Measurements from ENCODE around the gene PBRM1. TPM values are rescaled to one million over a fixed set of nuclear protein-coding genes. Genes with fewer than 3 reads are reported as not detected.

The PBRM1 gene
- total and polyA plus RNA-seq, 3 experiments from 2014 or later, result 78.6 to 83.6 (median 81.4) TPM

GRCh38 chr3:52535411-52536111 is 150.2 kb downstream of the PBRM1 start:
- Mint-ChIP-seq H3K27ac (peak overlapping the region in 7 of 8 donors; percentile 7 to 100 (median 66)), H3K36me3 (peaks cover 0 to 17% (median 3%) of the 10 kb centered on the region in 3 donors), H3K27me3 (peaks cover 0 to 4% of the 10 kb centered on the region in 2 donors), H3K4me3 (peak overlapping the region; percentile 96 to 100 (median 100)), H3K4me1 (peaks cover 45 to 67% (median 51%) of the 10 kb centered on the region in 3 donors), H3K9me3 (no peaks in the 10 kb centered on the region)
- DNase-seq, result no peak
- CTCF ChIA-PET, result interaction anchor here (1.1 kb wide), 1 partner anchor 87 kb away, joined by 4 read pairs; no protein-coding TSS in a partner anchor
- POLR2A ChIA-PET, result interaction anchor here (1.0 kb wide), 1 partner anchor 25 kb away, joined by 3 read pairs; no protein-coding TSS in a partner anchor
- Histone ChIP-seq H3K36me3 (ENCODE audit: insufficient read depth, low read length) (no peaks in the 10 kb centered on the region), H3K4me1 (ENCODE audit: insufficient read depth, low read length) (peaks cover 30% of the 10 kb centered on the region), H3K9me3 (ENCODE audit: low read length) (no peaks in the 10 kb centered on the region), H3K4me3 (ENCODE audit: low read length) (peak overlapping the region; percentile 54), H3K27ac (ENCODE audit: low read depth, low read length) (no peak overlapping the region), H3K27me3 (ENCODE audit: insufficient read depth, low read length, poor library complexity, severe bottlenecking) (no peaks in the 10 kb centered on the region)

DNA sequence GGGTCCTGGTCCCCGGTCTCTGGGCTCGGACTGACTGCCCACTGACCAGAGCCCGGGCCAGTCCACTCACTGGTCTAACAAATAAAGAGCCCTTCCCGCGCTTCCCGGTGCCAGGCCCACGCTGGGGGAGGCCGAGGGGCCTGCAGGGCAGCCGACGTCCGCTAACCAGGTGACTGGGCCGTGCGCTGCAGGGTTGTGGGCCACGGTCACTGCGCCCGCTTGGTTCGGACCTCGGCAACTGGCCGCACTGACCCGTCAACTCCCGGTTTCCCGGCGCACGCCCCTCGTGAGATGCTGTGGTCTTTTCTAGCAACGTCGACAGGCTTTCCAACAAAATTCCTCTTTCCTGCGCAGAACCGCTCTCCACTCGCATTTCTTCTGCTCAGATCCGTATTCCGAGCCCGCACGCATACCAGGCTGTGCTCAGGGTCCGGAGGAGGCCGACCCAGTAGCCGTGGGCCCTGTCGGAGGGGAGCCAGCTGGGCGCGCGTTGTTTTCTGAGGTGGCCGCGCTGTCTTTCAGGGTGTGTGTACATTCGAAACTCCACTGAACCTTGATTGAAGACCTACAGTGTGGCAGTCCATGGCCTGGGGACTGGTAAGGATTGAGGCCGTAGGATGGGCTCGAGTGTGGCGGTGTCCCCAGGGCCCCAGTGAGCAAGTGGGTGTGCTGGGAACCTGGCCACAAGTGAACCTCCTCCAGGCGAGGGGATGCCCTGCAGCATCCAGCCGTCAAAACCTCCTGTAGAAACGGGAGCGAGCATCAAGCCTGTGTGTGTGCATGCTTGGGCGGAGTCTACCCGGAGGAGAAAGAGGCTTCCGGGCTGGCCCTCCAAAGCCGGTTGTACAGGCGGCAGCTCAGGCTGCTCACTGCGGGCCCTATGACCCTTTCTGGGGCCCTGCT is 151.2 kb downstream of the PBRM1 start:
- H3K4me1 Mint-ChIP-seq, result peaks cover 43 to 59% (median 44%) of the 10 kb centered on the region in 3 donors
- H3K36me3 Mint-ChIP-seq, result peaks cover 0 to 11% (median 3%) of the 10 kb centered on the region in 3 donors
- H3K27ac ChIP-seq (ENCODE audit: low read depth, low read length), result peak overlapping the region; percentile 47
- peaks cover 0 to 4% of the 10 kb centered on the region in 2 donors for H3K27me3 Mint-ChIP-seq
- no peak for DNase-seq
- no peak overlapping the region for H3K4me3 ChIP-seq (ENCODE audit: low read length)
- ChIA-PET CTCF (no interaction called here), POLR2A (no interaction called here)
- no peaks in the 10 kb centered on the region for H3K9me3 Mint-ChIP-seq
- no peaks in the 10 kb centered on the region for H3K27me3 ChIP-seq (ENCODE audit: insufficient read depth, low read length, poor library complexity, severe bottlenecking)
- peak overlapping the region; percentile 62 to 100 (median 84) for H3K4me3 Mint-ChIP-seq
- peaks cover 30% of the 10 kb centered on the region for H3K4me1 ChIP-seq (ENCODE audit: insufficient read depth, low read length)
- H3K27ac Mint-ChIP-seq, result peak overlapping the region; percentile 34 to 95 (median 60)
- no peaks in the 10 kb centered on the region for H3K9me3 ChIP-seq (ENCODE audit: low read length)
- H3K36me3 ChIP-seq (ENCODE audit: insufficient read depth, low read length), result no peaks in the 10 kb centered on the region

- ChIA-PET POLR2A (no interaction called here), CTCF (no interaction called here)
- peak; percentile 56 to 66 (median 61) for DNase-seq
- H3K4me1 Mint-ChIP-seq, result peaks cover 35 to 51% (median 37%) of the 10 kb centered on the region in 3 donors
- Histone ChIP-seq H3K27ac (ENCODE audit: low read depth, low read length) (peak within 1 kb of the TSS; percentile 47), H3K27me3 (ENCODE audit: insufficient read depth, low read length, poor library complexity, severe bottlenecking) (no peaks in the 10 kb centered on the region), H3K36me3 (ENCODE audit: insufficient read depth, low read length) (no peaks in the 10 kb centered on the region), H3K4me1 (ENCODE audit: insufficient read depth, low read length) (peaks cover 24% of the 10 kb centered on the region), H3K4me3 (ENCODE audit: low read length) (peak within 1 kb of the TSS; percentile 20), H3K9me3 (ENCODE audit: low read length) (no peaks in the 10 kb centered on the region)
- no peaks in the 10 kb centered on the region for H3K9me3 Mint-ChIP-seq
- H3K36me3 Mint-ChIP-seq, result peaks cover 0 to 5% (median 0%) of the 10 kb centered on the region in 3 donors
- peaks cover 0 to 4% of the 10 kb centered on the region in 2 donors for H3K27me3 Mint-ChIP-seq
- H3K27ac Mint-ChIP-seq, result peak within 1 kb of the TSS in 6 of 8 donors; percentile 36 to 96 (median 81)
- peak within 1 kb of the TSS; percentile 69 to 100 (median 84) for H3K4me3 Mint-ChIP-seq
Observed at GRCh38 chr3:52533623-52534280, 152.0 kb downstream of the PBRM1 start, which contains the start of gene NT5DC2. TSS of gene NT5DC2 (minus strand) at chr3:52533857. CDS start at chr3:52533737, 120 bp downstream.

DNA sequence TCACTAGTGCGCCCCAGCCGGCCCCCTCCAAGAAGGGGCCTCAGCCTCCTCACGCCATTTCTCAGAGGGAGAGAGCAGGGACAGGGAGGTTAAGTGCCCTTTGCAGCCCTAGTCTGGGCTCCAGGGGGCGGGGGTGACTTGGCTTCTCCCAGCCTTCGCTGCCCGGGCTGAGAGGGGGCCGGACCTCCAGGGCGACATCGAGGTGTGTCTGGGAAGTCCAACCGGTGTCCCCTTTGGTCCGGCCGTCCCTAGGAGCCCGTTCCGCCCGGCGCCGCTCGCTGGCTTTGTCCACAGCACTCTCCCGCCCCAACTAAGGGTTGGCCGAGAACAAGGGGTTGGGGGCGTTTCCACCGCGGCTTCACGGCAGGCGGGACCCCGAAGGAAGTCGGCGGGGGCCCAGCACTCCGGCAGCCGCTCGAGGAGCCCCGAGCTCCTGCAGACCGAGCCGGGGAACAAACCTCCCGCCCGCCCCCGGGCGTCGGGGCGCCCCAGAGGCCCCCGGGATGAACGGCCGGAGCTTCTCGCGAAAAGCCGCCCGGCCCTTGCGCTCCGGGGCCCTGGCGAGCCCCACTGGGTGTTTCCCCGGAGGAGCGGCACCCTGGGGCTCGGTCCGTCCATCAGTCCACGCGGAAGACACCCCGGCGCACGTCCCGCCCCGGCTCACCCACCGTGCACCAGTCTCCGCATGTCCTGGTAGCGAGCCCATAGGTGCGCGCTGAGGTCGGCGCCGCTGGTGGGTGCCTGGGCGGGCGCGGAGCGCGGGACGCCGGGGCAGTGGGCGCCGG is 152.7 kb downstream of the PBRM1 start:
- peaks cover 0 to 4% of the 10 kb centered on the region in 2 donors for H3K27me3 Mint-ChIP-seq
- POLR2A ChIA-PET, result no interaction called here
- Histone ChIP-seq H3K9me3 (ENCODE audit: low read length) (no peaks in the 10 kb centered on the region), H3K4me1 (ENCODE audit: insufficient read depth, low read length) (peaks cover 17% of the 10 kb centered on the region), H3K27ac (ENCODE audit: low read depth, low read length) (no peak overlapping the region), H3K36me3 (ENCODE audit: insufficient read depth, low read length) (no peaks in the 10 kb centered on the region), H3K27me3 (ENCODE audit: insufficient read depth, low read length, poor library complexity, severe bottlenecking) (no peaks in the 10 kb centered on the region), H3K4me3 (ENCODE audit: low read length) (peak overlapping the region; percentile 20)
- DNase-seq, result peak in 3 of 5 donors; percentile 20 to 27 (median 26)
- CTCF ChIA-PET, result interaction anchor here (0.7 kb wide), 1 partner anchor 76 kb away, joined by 3 read pairs; no protein-coding TSS in a partner anchor
- H3K27ac Mint-ChIP-seq, result peak overlapping the region in 6 of 8 donors; percentile 36 to 96 (median 80)
- no peaks in the 10 kb centered on the region for H3K9me3 Mint-ChIP-seq
- H3K4me1 Mint-ChIP-seq, result peaks cover 29 to 45% (median 32%) of the 10 kb centered on the region in 3 donors
- H3K4me3 Mint-ChIP-seq, result peak overlapping the region; percentile 64 to 89 (median 71)
- H3K36me3 Mint-ChIP-seq, result peaks cover 0 to 5% (median 0%) of the 10 kb centered on the region in 3 donors

GRCh38 chr3:52532517-52532837 is 153.2 kb downstream of the PBRM1 start:
- peak overlapping the region; percentile 20 for H3K4me3 ChIP-seq (ENCODE audit: low read length)
- H3K36me3 ChIP-seq (ENCODE audit: insufficient read depth, low read length), result no peaks in the 10 kb centered on the region
- Mint-ChIP-seq H3K4me1 (peaks cover 24 to 40% (median 27%) of the 10 kb centered on the region in 3 donors), H3K27ac (peak overlapping the region in 7 of 8 donors; percentile 57 to 96 (median 85)), H3K27me3 (peaks cover 0 to 4% of the 10 kb centered on the region in 2 donors), H3K9me3 (no peaks in the 10 kb centered on the region), H3K36me3 (peaks cover 0 to 5% (median 0%) of the 10 kb centered on the region in 3 donors), H3K4me3 (peak overlapping the region; percentile 64 to 89 (median 71))
- CTCF ChIA-PET, result interaction anchor here (0.7 kb wide), 1 partner anchor 75 kb away, joined by 3 read pairs; no protein-coding TSS in a partner anchor
- H3K27me3 ChIP-seq (ENCODE audit: insufficient read depth, low read length, poor library complexity, severe bottlenecking), result no peaks in the 10 kb centered on the region
- H3K27ac ChIP-seq (ENCODE audit: low read depth, low read length), result no peak overlapping the region
- H3K4me1 ChIP-seq (ENCODE audit: insufficient read depth, low read length), result peaks cover 11% of the 10 kb centered on the region
- DNase-seq, result peak in 4 of 5 donors; percentile 44 to 68 (median 49)
- no peaks in the 10 kb centered on the region for H3K9me3 ChIP-seq (ENCODE audit: low read length)
- POLR2A ChIA-PET, result no interaction called here

- Histone ChIP-seq H3K36me3 (ENCODE audit: insufficient read depth, low read length) (no peaks in the 10 kb centered on the region), H3K27ac (ENCODE audit: low read depth, low read length) (no peak overlapping the region), H3K4me3 (ENCODE audit: low read length) (no peak overlapping the region), H3K4me1 (ENCODE audit: insufficient read depth, low read length) (peaks cover 6% of the 10 kb centered on the region), H3K9me3 (ENCODE audit: low read length) (no peaks in the 10 kb centered on the region), H3K27me3 (ENCODE audit: insufficient read depth, low read length, poor library complexity, severe bottlenecking) (no peaks in the 10 kb centered on the region)
- Mint-ChIP-seq H3K4me3 (peak overlapping the region; percentile 35 to 89 (median 71)), H3K36me3 (peaks cover 0 to 5% (median 0%) of the 10 kb centered on the region in 3 donors), H3K27me3 (peaks cover 0 to 4% of the 10 kb centered on the region in 2 donors), H3K27ac (peak overlapping the region in 7 of 8 donors; percentile 57 to 96 (median 85)), H3K9me3 (no peaks in the 10 kb centered on the region), H3K4me1 (peaks cover 19 to 35% (median 22%) of the 10 kb centered on the region in 3 donors)
- ChIA-PET POLR2A (no interaction called here), CTCF (no interaction called here)
- DNase-seq, result no peak
Observed at GRCh38 chr3:52531860-52532516, 153.7 kb downstream of the PBRM1 start.

Data from CD8-positive, alpha-beta memory T cell (primary cell).